GM10266 (cell line): ENCODE results near the gene SLC18B1.

Experiments used
- DNase-seq: peaks from one replicate; pipeline ENCODE4 v3.0.0; 2012; ENCODE audit errors: extremely low spot score
- TF ChIP-seq, protein P1 (sequence below): IDR thresholded peaks from 2 replicates; pipeline ENCODE4 v1.5.1; 2012; ENCODE audit warnings: mild to moderate bottlenecking, low read depth; ENCODE audit not compliant: control insufficient read depth, insufficient read depth; ENCODE audit errors: missing control alignments

Gene SLC18B1

DNA sequence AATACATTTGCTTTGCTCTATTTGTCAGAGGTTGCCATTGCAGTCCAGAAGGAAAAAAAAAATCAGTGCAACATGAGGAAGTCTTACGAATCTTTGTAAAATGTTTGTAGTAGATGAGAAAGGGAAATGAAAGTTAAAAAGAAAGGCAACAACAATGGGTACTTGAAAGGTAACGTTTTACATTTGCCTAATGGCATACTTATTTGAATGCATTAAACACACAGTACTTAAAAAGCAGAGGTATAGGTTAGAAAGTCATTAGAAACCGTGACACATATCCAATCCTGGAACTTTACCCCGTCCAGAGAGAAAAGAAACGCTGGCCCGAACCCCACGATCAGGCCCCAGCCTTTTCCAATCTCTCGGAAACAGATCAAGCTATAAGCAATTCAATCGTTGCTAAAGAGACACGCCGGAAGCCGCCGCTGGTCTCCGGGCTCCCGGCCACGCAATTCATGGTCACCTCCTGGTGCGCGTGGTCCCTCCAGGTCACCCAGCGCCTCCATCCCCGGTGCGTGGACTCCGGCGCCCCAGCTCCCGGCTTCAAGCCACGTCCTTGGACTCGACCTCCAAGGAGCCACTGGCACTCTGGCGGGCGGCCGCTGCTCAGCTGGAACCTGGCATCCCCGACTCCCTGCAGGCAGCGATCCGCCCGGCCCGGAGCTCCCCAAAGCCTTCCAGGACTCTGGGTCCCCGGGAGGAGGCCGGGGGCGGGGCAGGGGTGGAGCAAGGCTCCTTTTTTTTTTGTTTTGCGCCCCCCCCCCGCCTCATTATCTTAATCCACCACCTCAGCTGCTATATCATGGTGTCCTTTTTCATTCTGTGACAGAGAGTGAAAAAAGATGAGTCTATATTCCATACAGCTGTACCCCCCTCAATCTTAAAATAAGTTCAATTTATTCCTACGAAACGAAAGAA lies at the start of gene SLC18B1:
TSS of gene SLC18B1 (minus strand) at position 687 of the 918 bp plus-strand sequence. CDS start at position 506, 181 bp downstream.
- TF ChIP-seq, protein P1, sequence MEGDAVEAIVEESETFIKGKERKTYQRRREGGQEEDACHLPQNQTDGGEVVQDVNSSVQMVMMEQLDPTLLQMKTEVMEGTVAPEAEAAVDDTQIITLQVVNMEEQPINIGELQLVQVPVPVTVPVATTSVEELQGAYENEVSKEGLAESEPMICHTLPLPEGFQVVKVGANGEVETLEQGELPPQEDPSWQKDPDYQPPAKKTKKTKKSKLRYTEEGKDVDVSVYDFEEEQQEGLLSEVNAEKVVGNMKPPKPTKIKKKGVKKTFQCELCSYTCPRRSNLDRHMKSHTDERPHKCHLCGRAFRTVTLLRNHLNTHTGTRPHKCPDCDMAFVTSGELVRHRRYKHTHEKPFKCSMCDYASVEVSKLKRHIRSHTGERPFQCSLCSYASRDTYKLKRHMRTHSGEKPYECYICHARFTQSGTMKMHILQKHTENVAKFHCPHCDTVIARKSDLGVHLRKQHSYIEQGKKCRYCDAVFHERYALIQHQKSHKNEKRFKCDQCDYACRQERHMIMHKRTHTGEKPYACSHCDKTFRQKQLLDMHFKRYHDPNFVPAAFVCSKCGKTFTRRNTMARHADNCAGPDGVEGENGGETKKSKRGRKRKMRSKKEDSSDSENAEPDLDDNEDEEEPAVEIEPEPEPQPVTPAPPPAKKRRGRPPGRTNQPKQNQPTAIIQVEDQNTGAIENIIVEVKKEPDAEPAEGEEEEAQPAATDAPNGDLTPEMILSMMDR: no peak
- DNase-seq: no peak

DNA sequence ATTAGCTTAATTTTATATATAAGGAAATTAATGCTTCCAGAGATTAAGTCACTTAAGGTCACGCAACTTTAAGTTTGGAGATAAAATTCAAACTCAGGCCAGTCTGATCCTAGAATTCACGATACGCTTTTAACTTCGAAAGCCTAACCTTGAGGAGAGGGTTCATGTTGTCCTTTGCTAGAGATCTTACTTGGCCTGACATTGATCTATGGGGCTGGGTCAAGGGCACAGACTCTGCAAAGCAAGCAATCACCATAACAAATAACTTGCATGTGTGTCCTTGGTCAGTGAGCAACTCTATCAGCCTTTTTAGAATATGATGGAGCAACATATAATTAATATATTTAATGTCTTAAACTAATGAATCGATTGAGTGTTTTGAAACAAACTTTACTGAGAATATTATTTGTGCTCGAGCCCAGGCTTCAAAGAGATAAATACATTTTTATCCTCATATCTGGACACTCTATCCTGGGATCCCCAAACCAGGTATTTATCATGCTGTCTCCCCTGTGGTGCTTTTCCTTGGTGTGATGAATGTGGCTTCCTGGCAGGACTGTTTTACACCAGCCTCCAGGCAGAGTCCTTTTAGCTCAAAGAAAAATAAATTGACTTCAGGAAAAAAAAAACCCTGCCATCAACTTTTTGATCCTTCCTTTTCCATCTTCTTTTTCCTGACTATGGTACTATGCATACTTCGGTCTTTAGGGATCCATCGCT lies 45.0 kb upstream of the SLC18B1 start:
- TF ChIP-seq, protein P1: no peak
- DNase-seq: no peak

DNA sequence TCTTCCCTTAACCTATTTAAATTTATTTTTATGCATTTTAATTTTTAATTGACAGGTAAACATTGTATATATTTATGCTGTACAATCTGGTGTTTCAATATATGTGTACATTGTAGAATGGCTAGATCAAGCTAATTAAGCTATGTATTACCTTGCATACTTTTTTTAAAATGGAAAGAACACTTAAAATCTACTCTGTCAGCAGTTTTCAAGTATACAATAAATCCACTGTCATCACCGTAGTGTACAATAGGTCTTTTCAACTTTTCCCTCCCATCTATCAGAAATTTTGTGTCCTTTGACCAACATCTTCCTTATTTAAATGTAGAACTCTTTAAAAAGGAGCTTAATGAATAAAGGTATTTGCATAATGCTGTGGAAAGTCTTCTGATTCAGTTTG lies 43.5 kb upstream of the SLC18B1 start:
- DNase-seq: no peak
- TF ChIP-seq, protein P1: no peak

DNA sequence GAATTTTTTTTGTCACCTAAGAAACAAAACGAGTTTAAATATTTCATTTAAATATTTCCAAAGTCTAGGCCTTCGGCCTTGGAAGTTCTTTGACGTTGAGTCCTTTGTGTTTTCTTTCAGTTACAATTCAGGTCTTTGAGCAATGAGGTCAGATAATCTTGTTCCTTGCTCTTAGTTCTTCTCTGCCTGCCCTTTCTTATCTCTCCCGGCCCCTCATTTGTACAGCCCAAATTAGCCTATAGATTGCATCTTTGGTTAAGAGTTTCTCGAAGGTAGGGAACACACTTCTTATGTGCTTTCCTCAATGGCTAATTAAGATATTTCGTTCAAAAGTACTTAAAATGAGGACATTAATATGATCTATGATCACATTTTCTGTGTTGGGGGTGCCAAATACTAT lies 34.5 kb upstream of the SLC18B1 start:
- no peak for DNase-seq
- TF ChIP-seq, protein P1: no peak

DNA sequence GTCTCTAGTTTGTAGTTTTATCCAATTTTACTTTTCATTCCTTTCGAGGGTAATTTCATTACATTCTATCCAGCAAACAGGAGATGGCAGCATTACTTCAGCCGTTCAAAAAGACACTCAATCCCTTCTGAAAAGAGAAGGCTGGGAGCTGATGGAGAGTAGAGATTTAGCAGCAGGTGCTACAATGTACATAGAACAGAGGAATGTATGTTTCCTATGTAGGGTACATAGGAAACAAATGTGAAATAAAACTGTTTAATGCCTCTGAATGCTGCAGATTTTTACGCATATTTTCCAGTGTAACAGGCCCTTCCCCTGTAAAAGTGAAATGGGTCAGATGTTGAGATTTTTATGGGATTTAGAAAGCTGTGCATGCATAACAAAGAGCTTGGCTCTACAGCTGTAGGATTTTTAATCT lies 31.9 kb upstream of the SLC18B1 start:
- TF ChIP-seq, protein P1: peak; percentile 37
- no peak for DNase-seq

DNA sequence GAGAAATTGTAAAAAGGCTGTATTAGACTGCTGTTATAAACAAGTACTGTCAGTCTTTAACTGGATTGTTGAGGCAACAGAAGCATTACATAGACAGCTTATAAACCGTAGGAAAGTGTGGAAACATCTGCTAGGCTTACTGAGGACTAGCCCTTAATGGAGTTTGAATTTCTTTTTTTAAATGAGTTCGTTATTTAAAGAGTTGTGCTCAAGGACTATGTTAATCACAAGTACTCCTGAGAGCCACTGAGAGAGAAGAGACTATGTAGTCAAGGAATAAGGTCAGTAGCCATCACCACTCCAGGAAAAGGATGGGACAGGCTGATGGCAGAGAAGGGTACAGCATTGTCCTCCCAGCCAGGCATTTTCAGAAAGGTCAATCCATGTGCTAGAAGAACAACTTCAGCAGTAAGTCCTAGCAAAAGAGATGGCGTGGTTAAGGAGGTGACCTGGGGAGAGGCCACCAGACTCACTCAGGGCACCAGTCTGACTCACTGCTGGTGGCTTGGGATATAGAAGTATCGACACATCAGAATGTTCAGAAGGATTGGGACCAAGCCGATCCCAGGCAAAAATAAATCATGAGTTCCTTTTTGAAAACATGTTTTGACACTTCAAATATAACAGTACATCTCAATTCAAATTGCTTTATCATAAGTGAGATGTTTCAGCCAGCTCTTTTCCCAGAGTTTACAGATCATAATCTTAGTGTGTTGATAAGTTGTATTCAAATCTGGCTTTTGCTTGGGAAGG lies 22.4 kb upstream of the SLC18B1 start:
- DNase-seq: no peak

More for the DNA sequence above, 22.4 kb upstream of the SLC18B1 start:
- TF ChIP-seq, protein P1: no peak
